H1 (cell line): ENCODE results near the gene LCA5. TPM values are rescaled to one million over a fixed set of nuclear protein-coding genes. Genes with fewer than 3 reads are reported as not detected.

ENCODE experiments used
- RFX5 ChIP-seq: IDR thresholded peaks from 2 replicates; pipeline ENCODE4 v1.6.1; 2011; ENCODE audit warnings: low read depth, low read length, improper control_type of control experiment, borderline replicate concordance
- polyA plus RNA-seq, 7 experiments: library from polyadenylated mRNA; depleted of rRNA in 3 of 7; stranded (reverse) in 5 of 7; unstranded in 2 of 7; fragments of >200 nt in 5 of 7; fragments of 200-250 nt in 2 of 7; gene quantifications; 1 replicate in 5 of 7; 2 replicates in 1 of 7; 4 replicates in 1 of 7; pipeline versions ENCODE4 v1.2.1 to v1.2.3, GENCODE V29; 2011 to 2013; ENCODE audit warnings: missing spikeins in 2 of 7, mixed read lengths in 2 of 7
- total RNA-seq: library from RNA; stranded (reverse); fragmentation: NEBNext Ultra II Directional; extraction: Animal tissue kit (Norgen Biotek cat#: 25700); gene quantifications from 2 replicates; pipeline ENCODE4 v1.2.1, GENCODE V29; 2021

The LCA5 gene
- total and polyA plus RNA-seq, 2 of the 8 experiments (the other 6 are each of a cell fraction or from before 2014, with no cell fraction given), result 0.44 to 3.6 TPM

- no peak for TF ChIP-seq RFX5
These were observed 14.6 kb downstream of the LCA5 start (continued) for GRCh38 chr6:79522609-79523008.
